Endothelial cell of umbilical vein (primary cell): ENCODE results near the gene GCLC. TPM values are rescaled to one million over a fixed set of nuclear protein-coding genes. Genes with fewer than 3 reads are reported as not detected.

Experiments used
- BruUV-seq: library from RNA; stranded (reverse); fragments of 400-500 nt; replicated peaks from 2 replicates; lab custom pipeline; 2021; lab: Mats Ljungman, UMichigan
- CTCF ChIA-PET: fragments of 300-600, 350-600 bp; sonication (Branson Sonifier 250); formaldehyde crosslinking; loops from one replicate; lab custom pipeline; 2021; ENCODE audit warnings: antibody characterized with exemption, inconsistent platforms; lab: Charles Lee
- POLR2A ChIA-PET: fragments of 300-600, 350-600 bp; sonication (Branson Sonifier 250); formaldehyde crosslinking; loops from one replicate; lab custom pipeline; 2021; ENCODE audit warnings: antibody characterized with exemption, inconsistent platforms; lab: Charles Lee
- DNase-seq: peaks from one replicate; pipeline ENCODE4 v3.0.0-alpha.2; 2011; ENCODE audit warnings: low read depth, low spot score
- FAIRE-seq: peaks from 2 replicates; lab custom pipeline; 2011; peaks lifted over from hg19 to GRCh38; lab: Jason Lieb, UNC
- H2AFZ ChIP-seq: 2 replicates; pipeline ENCODE4 v1.6.0; 2012; ENCODE audit warnings: low read depth, low read length, control low read depth, inconsistent platforms
- H3K27ac ChIP-seq: 2 replicates; pipeline ENCODE4 v1.5.1; 2011; ENCODE audit warnings: low read depth, mild to moderate bottlenecking, control low read depth, low read length, moderate library complexity; ENCODE audit not compliant: insufficient read depth
- H3K27me3 ChIP-seq, 2 experiments: 2 replicates each; pipeline versions ENCODE4 v1.6.0 to v1.6.1; 2011; ENCODE audit warnings: low read length in 2 of 2, mixed read lengths in 1 of 2; ENCODE audit not compliant: control insufficient read depth in 2 of 2, insufficient read depth in 2 of 2
- H3K36me3 ChIP-seq, 2 experiments: 2 replicates in 1 of 2; 3 replicates in 1 of 2; pipeline ENCODE4 v1.5.1; 2011; ENCODE audit warnings: low read length in 2 of 2, mild to moderate bottlenecking in 1 of 2, moderate library complexity in 1 of 2; ENCODE audit not compliant: control insufficient read depth in 2 of 2, insufficient read depth in 2 of 2; ENCODE audit errors: extremely low read depth in 1 of 2
- H3K4me1 ChIP-seq: 3 replicates; pipeline ENCODE4 v1.5.1; 2011; ENCODE audit warnings: mild to moderate bottlenecking, low read length; ENCODE audit not compliant: control insufficient read depth, insufficient read depth; ENCODE audit errors: extremely low read depth
- H3K4me2 ChIP-seq: 2 replicates; pipeline ENCODE4 v1.6.1; 2011; ENCODE audit warnings: low read length, control low read depth, mixed read lengths; ENCODE audit not compliant: insufficient read depth
- H3K4me3 ChIP-seq, 3 experiments: fragments of 200-600 bp in 1 of 3; sonication (generic), shearing (Covaris generic) in 1 of 3; replicated peaks in 1 of 3; 2 replicates each; pipeline ENCODE4 v1.5.1; 2011 to 2016; ENCODE audit warnings: control low read depth in 3 of 3, low read length in 3 of 3, mild to moderate bottlenecking in 2 of 3, inconsistent platforms in 1 of 3, low read depth in 1 of 3, moderate library complexity in 1 of 3; ENCODE audit not compliant: insufficient read depth in 1 of 3
- H3K79me2 ChIP-seq: 2 replicates; pipeline ENCODE4 v1.6.0; 2012; ENCODE audit warnings: low read length, inconsistent platforms; ENCODE audit not compliant: control insufficient read depth, insufficient read depth
- H3K9ac ChIP-seq: replicated peaks from 2 replicates; pipeline ENCODE3; 2011; ENCODE audit warnings: low read length, control low read depth; ENCODE audit not compliant: insufficient read depth; ENCODE audit errors: extremely low read depth
- H3K9me1 ChIP-seq: replicated peaks from 3 replicates; pipeline ENCODE4 v1.6.0; 2011; ENCODE audit warnings: mild to moderate bottlenecking, low read length; ENCODE audit not compliant: control insufficient read depth, insufficient read depth; ENCODE audit errors: extremely low read depth
- H3K9me3 ChIP-seq: replicated peaks from 2 replicates; pipeline ENCODE4 v1.5.1; 2012; ENCODE audit warnings: low read length, inconsistent platforms; ENCODE audit not compliant: control insufficient read depth, insufficient read depth
- H4K20me1 ChIP-seq: replicated peaks from 2 replicates; pipeline ENCODE3; 2011; ENCODE audit warnings: mild to moderate bottlenecking, low read length; ENCODE audit not compliant: control insufficient read depth, insufficient read depth; ENCODE audit errors: extremely low read depth
- GATA2 ChIP-seq: IDR thresholded peaks from 2 replicates; pipeline ENCODE4 v1.7.0; 2011; ENCODE audit warnings: low read depth, mild to moderate bottlenecking, moderate library complexity, mixed read lengths, low read length; ENCODE audit not compliant: insufficient read length, insufficient read depth
- POLR2A ChIP-seq: IDR thresholded peaks from 2 replicates; pipeline ENCODE4 v1.6.1; 2012; ENCODE audit warnings: low read depth, mild to moderate bottlenecking, control low read depth, low read length
- dilution Hi-C: fragments of 300-500 bp; cut with MboI; formaldehyde crosslinking; loops from one replicate; pipeline ENCODE4 v1.15.0; 2019; ENCODE audit warnings: low sequenced_read_pairs; ENCODE audit not compliant: extremely low pct_ligation_motif_present
- intact Hi-C: fragments of 100-400 bp; cut with micrococcal nuclease; formaldehyde crosslinking; loops from one replicate; pipeline ENCODE4 v1.10.0; 2022
- polyA plus RNA-seq, 4 experiments: library from polyadenylated mRNA; depleted of rRNA in 3 of 4; stranded (reverse) in 3 of 4; unstranded in 1 of 4; fragments of >200 nt; gene quantifications; 2 replicates each; pipeline versions ENCODE4 v1.2.1 to v1.2.3, GENCODE V29; 2011 to 2012; ENCODE audit warnings: missing spikeins in 1 of 4
- total RNA-seq: library from RNA; stranded (reverse); gene quantifications from 2 replicates; pipeline ENCODE4 v1.2.3, GENCODE V29; 2021
- TF ChIP-seq, protein P1 (sequence below), 2 donors: IDR thresholded peaks; 1 replicate in 1 of 2; 2 replicates in 1 of 2; pipeline ENCODE4 v1.5.1; 2011; ENCODE audit warnings: low read length in 2 of 2, mild to moderate bottlenecking in 2 of 2, moderate library complexity in 2 of 2, control low read depth in 1 of 2, inconsistent platforms in 1 of 2, low read depth in 1 of 2; ENCODE audit not compliant: insufficient read depth in 1 of 2; ENCODE audit errors: extremely low read depth in 1 of 2

GCLC gene
- total and polyA plus RNA-seq, 2 donors (not counting 3 experiments of a cell fraction or from before 2014, with no cell fraction given): 7.3 to 22.8 TPM

GRCh38 chr6:53512626-53513025 lies 32.3 kb downstream of the GCLC start:
- no peak overlapping the region for H3K4me3 ChIP-seq
- intact Hi-C loops: no loop called here
- CTCF ChIA-PET: interaction anchor here (1.2 to 4.0 kb wide), 4 partner anchors 17 to 215 kb away, joined by 3 to 21 read pairs (median 6); no protein-coding TSS in a partner anchor
- H3K27ac ChIP-seq: no peak overlapping the region
- TF ChIP-seq, protein P1, sequence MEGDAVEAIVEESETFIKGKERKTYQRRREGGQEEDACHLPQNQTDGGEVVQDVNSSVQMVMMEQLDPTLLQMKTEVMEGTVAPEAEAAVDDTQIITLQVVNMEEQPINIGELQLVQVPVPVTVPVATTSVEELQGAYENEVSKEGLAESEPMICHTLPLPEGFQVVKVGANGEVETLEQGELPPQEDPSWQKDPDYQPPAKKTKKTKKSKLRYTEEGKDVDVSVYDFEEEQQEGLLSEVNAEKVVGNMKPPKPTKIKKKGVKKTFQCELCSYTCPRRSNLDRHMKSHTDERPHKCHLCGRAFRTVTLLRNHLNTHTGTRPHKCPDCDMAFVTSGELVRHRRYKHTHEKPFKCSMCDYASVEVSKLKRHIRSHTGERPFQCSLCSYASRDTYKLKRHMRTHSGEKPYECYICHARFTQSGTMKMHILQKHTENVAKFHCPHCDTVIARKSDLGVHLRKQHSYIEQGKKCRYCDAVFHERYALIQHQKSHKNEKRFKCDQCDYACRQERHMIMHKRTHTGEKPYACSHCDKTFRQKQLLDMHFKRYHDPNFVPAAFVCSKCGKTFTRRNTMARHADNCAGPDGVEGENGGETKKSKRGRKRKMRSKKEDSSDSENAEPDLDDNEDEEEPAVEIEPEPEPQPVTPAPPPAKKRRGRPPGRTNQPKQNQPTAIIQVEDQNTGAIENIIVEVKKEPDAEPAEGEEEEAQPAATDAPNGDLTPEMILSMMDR (IDR thresholded peaks at IDR 0.05; ENCODE audit: extremely low read depth in 1 of 2, insufficient read depth in 1 of 2, low read depth in 1 of 2, low read length in 2 of 2): no peak
- no TSS peak for BruUV-seq
- H3K79me2 ChIP-seq: no peaks in the 10 kb centered on the region
- H3K4me2 ChIP-seq: no peak overlapping the region
- no peaks in the 10 kb centered on the region for H4K20me1 ChIP-seq
- dilution Hi-C loops: no loop called here
- no peak for FAIRE-seq
- no peaks in the 10 kb centered on the region for H3K36me3 ChIP-seq
- no peak for DNase-seq
- POLR2A ChIA-PET: no interaction called here
- H3K27me3 ChIP-seq: no peaks in the 10 kb centered on the region
- H3K9me3 ChIP-seq: no peaks in the 10 kb centered on the region
- no peak overlapping the region for H3K9ac ChIP-seq
- H3K4me1 ChIP-seq: no peaks in the 10 kb centered on the region
- H2AFZ ChIP-seq: no peak overlapping the region
- no peaks in the 10 kb centered on the region for H3K9me1 ChIP-seq

GRCh38 chr6:53510746-53511145 lies 34.2 kb downstream of the GCLC start:
- H4K20me1 ChIP-seq: no peaks in the 10 kb centered on the region
- peaks cover 2 to 7% of the 10 kb centered on the region in 2 experiments for H3K36me3 ChIP-seq
- H3K9me1 ChIP-seq: no peaks in the 10 kb centered on the region
- H3K27me3 ChIP-seq: no peaks in the 10 kb centered on the region
- CTCF ChIA-PET: interaction anchor here (0.8 to 4.0 kb wide), 4 partner anchors 9 to 208 kb away, joined by 3 to 21 read pairs (median 4); no protein-coding TSS in a partner anchor
- BruUV-seq: no TSS peak
- H3K9ac ChIP-seq: no peak overlapping the region
- H3K4me3 ChIP-seq: no peak overlapping the region
- intact Hi-C loops (no loop called here), dilution Hi-C loops (no loop called here)
- DNase-seq (no peak), FAIRE-seq (no peak)
- H3K4me1 ChIP-seq: no peaks in the 10 kb centered on the region
- POLR2A ChIA-PET: no interaction called here
- no peak overlapping the region for H3K27ac ChIP-seq
- no peak overlapping the region for H2AFZ ChIP-seq
- no peaks in the 10 kb centered on the region for H3K79me2 ChIP-seq
- TF ChIP-seq GATA2: no peak
- no peak for TF ChIP-seq POLR2A
- H3K9me3 ChIP-seq: no peaks in the 10 kb centered on the region
- no peak overlapping the region for H3K4me2 ChIP-seq
